CD4-positive, alpha-beta T cell treated with Interleukin-21 for 1 hour (primary cell): ENCODE results near the gene PPP1R27.

Experiments
- DNase-seq: peaks from one replicate; pipeline ENCODE4 v3.0.0-alpha.2; 2020

Gene PPP1R27, protein sequence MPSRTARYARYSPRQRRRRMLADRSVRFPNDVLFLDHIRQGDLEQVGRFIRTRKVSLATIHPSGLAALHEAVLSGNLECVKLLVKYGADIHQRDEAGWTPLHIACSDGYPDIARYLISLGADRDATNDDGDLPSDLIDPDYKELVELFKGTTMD

GRCh38 chr17:81834831-81835267 lies at the start of gene PPP1R27:
TSS of gene PPP1R27 (minus strand) at chr17:81835050. CDS start at chr17:81834953, 97 bp downstream.
- DNase-seq, result no peak

GRCh38 chr17:81884520-81884919 lies 49.7 kb upstream of the PPP1R27 start:
- no peak for DNase-seq

GRCh38 chr17:81879121-81879520 lies 44.3 kb upstream of the PPP1R27 start:
- no peak for DNase-seq

DNA sequence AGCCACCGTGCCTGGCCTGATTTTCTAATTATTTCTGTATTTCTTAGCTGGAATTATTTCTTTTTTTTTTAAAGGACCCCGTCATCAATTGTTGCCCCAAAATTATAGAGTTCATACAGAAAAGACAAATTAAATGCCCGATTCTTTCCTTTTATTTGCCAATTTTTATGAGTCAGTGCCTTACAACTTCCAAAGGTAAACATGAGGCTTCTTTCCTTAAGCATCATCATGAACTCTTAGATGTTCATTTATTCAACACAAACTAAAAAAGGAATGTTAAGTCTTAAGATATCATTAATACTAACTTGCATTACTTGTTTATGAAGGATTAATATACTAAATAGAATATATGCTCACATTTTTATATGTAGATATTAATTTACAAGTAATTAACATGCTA lies 43.4 kb upstream of the PPP1R27 start:
- no peak for DNase-seq

DNA sequence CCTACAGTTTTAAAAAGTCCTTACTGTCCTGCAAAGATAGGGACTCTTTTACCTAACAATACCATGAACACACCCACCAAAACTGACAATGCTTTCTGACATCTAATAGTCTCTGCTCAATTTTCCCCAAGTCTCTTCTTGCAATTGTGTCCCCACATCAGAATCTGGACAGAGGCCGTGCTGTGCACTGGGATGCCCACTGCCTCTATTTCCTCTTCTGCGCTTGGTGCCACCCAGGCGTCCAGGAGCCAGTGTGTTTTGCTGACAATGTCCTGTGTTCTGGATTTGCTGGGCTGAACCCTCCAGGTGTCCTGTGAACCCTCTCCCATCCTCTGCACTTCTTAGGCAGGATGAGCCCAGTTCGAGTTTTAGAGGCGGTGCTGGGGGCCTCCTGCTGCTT lies 42.7 kb upstream of the PPP1R27 start:
- DNase-seq, result no peak

- DNase-seq, result peak; percentile 96
These were observed 36.8 kb upstream of the PPP1R27 start for GRCh38 chr17:81871387-81872230.

- no peak for DNase-seq
These were observed 36.1 kb upstream of the PPP1R27 start, which contains the start of gene ARHGDIA for GRCh38 chr17:81870981-81871386. TSS of gene ARHGDIA (minus strand) at chr17:81871337. CDS start at chr17:81869930, 1,407 bp downstream.

DNA sequence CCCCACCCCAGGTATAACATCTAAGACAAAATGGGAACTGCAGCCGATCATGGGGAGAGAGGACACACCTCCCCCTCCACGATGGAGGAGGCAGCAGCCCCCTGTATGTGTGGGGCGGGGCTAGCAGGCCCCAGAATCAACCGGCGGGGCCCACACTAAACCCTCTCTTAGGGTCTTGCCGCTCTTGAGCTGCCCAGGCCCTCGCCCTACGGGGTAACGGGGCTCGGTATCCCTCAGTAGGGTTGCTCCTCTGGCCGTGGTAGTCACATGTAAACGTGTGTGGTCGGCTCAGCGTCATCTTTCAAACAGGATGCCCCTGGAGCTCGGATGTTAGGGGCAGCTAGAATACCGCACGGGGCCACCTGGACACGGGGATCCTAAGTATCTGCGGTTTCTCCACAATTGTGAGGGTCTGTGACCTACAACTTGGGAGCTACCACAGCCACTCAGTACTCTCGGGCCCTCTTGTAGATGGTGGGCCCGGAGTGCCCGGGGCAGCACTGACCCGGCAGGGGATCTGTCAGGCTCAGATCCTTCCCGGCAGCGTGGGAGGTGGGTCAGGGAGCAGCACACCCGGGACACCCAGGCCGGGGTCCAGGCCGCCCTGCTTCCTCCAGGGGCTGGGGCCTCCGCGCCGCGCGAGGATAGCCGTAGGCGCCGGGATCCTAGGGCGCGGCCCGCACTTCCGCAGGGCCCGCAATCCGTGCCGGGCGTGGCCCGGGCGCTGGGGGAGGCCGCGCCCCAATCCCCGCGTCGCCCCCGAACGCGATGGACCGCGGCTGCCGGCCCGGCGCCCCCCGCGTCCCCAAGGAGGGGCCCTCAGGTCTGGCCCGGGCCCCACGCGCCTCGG lies 35.5 kb upstream of the PPP1R27 start:
- DNase-seq, result peak; percentile 53

DNA sequence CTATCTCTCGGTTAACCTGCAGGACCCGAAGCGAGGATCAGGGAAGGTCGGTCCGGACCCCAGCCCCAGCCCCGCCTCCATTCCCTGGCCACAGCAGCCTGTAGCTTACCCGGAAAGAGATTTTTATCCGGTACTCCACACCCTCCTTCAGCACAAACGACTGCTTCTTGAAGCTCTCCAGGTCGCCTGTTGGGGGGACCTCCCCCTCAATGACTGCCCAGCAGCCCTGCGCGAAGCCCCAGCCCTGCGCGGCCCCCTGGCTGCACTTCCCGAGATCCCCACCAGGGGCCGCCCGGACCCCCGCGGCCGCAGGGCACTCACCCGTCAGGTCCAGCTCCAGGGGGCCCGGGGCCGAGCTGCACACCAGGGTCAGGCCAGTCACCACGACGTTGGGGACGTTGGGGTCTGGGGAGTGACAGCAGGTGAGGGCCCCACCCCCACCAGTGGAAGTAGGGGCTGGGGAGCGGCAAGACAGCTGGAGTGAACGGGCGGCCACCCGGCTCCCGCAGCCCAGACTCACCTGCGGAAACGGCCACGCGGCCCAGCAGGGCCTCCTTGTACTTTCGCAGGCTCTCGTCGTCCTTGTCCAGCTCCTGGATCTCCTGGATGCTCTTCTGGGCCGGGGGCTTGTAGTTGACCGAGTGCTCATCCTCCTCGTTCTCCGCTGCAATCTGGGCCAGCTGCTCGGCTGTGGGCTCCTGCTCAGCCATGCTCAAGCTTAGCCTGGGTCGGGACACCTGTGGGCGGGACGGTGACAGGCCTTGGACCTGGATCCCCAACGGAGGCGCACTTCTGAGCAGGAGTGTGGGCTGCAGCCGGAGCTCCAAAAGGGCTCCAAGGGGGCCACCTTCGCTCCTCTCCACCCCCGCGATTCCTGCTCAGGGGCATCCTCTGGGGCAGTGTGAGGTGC lies 34.6 kb upstream of the PPP1R27 start:
- no peak for DNase-seq

- DNase-seq, result no peak
These were observed 33.9 kb upstream of the PPP1R27 start for GRCh38 chr17:81868674-81869220.

GRCh38 chr17:81867991-81868673 lies 33.3 kb upstream of the PPP1R27 start:
- DNase-seq, result no peak

GRCh38 chr17:81867170-81867990 lies 32.5 kb upstream of the PPP1R27 start:
- peak; percentile 37 for DNase-seq

GRCh38 chr17:81866440-81867169 lies 31.8 kb upstream of the PPP1R27 start:
- no peak for DNase-seq

GRCh38 chr17:81865733-81866439 lies 31.0 kb upstream of the PPP1R27 start:
- DNase-seq, result no peak

DNA sequence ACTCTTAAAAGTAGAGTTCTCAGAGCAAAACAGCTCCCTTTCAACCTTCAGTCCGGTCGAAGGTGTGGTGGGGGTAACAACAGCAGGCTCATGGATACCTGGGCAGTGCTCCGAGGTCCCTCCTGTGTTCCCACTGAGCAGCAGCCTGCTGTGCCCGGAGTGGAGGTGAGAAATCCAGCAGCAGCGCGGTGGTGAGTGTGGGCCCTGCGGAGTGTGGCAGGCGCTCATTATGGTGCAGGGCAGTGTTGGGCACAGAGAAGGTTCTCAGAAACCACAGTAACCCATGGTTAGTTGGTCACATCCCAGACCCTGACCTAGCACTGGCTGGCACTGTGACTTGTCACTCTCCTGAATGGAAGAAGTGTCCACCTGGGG lies 30.5 kb upstream of the PPP1R27 start:
- no peak for DNase-seq

DNA sequence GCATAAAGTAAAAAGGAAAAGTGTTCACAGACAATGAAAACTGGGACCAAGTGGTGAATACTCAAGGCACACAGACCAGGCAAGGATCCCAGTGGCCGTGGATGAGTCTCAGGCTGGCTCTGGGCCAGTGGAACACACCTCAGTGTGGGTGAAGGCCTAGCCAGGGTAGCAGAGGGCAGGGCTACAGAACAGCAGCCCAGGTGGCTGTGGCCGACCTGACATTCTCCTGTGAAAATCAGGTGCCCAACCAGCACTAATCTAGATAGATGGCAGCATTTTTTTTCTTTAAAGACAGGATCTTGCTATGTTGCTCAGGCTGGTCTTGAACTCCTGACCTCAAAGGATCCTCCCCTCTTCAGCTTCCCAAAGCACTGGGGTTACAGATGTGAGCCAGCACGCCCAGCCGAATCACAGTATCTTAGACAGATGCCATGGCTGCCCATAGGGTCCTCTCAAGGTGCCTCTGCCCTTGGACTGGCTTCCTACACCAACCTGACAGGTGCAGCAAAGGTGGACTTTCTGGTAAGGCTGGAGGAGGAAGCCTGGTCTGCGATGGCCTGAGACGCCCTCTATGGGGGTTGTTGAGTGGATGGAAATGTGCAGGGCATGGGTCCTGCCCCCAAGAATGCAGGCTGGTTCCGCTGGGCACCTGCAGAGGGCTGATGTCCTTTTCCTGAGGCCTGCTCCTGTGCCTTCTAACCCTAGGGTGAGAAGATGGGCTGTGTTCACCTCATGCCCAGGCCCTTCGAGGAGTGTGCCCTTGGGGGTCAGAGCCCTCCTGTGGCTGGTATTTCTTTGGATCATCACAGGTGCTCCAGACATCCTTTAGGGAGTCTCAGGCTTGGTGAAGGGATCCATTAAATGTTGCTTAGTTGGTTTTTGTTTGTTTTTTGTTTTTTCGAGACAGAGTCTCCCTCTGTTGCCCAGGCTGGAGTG lies 29.3 kb upstream of the PPP1R27 start:
- DNase-seq, result no peak

DNA sequence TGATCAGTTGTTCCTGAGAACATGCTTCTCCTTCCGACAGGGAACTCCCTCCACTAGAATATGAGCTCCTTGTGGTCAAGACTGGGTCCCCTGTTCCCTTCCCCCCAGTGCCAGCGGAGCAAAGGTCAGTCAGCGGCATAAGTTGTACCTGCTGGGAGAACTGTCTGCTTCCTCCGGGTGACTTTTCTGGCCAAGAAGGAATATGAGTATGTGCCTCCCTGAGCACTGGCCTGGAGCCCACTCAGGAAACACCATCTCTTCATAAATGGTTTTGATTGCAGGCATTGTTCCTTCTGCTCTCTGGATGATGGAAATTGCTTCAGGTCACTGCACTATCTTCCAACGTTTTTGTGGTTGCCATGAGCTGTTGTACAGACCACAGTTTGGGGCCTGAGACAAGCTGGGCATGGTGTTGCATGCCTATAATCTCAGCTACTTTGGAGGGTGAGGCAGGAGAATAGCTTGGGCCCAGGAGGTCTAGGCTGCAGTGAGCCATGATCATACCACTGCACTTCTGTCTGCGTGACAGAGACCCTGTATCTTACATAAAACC lies 28.3 kb upstream of the PPP1R27 start:
- DNase-seq, result no peak
